ENCODE measurements around the gene MRPL49.

MRPL49 gene

DNA sequence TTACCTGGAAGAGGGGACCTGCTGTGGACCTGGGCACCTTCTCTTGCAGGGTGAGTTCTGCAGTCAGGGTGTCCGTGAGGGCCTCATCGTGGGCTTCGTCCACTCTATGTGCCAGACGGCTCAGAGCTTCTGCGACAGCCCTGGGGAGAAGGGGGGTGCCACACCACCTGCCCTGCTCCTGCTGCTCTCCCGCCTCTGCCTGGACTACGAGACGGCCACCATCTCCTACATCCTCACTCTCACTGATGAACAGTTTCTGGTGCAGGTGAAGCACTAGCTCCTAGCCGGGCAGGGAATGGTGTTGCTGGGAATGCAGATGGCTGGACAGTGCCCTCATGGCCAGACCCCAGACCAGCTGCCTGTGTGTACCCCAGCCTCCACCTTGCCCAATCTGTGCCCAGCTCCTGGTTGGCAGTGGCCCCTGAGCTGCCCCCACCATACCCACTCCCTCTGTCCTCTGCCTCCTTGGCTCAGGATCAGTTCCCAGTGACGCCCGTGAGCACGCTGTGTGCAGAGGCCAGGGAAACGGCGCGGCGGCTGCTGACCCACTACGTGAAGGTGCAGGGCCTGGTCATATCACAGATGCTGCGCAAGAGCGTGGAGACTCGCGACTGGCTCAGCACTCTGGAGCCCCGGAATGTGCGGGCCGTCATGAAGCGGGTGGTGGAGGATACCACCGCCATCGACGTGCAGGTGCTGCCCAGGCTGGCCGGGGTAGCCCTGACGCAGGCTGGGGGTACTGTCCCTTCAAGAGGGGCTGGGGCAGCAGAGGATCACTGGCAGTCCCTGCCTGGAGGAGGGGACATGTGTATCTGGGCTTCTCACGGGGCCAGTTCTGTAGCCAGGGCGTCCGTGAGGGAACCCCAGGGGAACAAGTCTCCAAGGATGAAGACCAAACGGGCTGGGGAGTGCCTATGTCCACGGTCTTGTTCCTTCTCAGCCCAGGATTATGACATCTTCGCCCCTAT is 12.6 kb upstream of the MRPL49 start:
- H3K4me3 ChIP-seq (ENCODE audit: low read depth, low read length), result no peak overlapping the region
- no peak for DNase-seq (ENCODE audit: low read depth, low spot score)
- TF ChIP-seq, protein P1, sequence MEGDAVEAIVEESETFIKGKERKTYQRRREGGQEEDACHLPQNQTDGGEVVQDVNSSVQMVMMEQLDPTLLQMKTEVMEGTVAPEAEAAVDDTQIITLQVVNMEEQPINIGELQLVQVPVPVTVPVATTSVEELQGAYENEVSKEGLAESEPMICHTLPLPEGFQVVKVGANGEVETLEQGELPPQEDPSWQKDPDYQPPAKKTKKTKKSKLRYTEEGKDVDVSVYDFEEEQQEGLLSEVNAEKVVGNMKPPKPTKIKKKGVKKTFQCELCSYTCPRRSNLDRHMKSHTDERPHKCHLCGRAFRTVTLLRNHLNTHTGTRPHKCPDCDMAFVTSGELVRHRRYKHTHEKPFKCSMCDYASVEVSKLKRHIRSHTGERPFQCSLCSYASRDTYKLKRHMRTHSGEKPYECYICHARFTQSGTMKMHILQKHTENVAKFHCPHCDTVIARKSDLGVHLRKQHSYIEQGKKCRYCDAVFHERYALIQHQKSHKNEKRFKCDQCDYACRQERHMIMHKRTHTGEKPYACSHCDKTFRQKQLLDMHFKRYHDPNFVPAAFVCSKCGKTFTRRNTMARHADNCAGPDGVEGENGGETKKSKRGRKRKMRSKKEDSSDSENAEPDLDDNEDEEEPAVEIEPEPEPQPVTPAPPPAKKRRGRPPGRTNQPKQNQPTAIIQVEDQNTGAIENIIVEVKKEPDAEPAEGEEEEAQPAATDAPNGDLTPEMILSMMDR (IDR thresholded peaks at IDR 0.05; ENCODE audit: low read depth, low read length), result no peak
- in situ Hi-C loops (cut with HindIII; ENCODE audit: low sequenced_read_pairs), result no loop called here

DNA sequence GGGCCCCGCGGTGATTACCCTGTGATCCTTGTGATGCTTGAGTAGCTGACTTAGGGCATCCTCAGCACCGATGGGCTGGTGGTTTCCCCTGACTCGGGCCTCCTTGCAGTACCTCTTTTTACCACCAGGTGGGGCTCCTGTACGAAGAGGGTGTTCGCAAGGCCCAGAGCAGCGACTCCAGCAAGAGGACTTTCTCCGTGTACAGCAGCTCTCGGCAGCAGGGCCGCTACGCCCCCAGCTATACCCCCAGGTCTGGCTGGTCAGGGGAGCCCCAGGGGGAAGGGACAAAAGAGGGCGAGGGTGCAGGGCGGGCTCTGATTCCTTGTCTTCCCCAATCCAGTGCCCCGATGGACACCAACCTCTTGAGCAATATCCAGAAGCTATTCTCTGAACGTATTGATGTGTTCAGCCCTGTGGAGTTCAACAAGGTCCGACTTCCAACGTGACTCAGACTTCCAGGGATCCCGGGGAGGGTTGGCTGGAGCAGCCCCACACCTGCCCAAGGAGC is 11.7 kb upstream of the MRPL49 start:
- peak; percentile 78 for DNase-seq (ENCODE audit: low read depth, low spot score)
- no peak overlapping the region for H3K4me3 ChIP-seq (ENCODE audit: low read depth, low read length)
- in situ Hi-C loops (cut with HindIII; ENCODE audit: low sequenced_read_pairs), result no loop called here
- TF ChIP-seq, protein P1 (IDR thresholded peaks at IDR 0.05; ENCODE audit: low read depth, low read length), result peak; percentile 98

DNA sequence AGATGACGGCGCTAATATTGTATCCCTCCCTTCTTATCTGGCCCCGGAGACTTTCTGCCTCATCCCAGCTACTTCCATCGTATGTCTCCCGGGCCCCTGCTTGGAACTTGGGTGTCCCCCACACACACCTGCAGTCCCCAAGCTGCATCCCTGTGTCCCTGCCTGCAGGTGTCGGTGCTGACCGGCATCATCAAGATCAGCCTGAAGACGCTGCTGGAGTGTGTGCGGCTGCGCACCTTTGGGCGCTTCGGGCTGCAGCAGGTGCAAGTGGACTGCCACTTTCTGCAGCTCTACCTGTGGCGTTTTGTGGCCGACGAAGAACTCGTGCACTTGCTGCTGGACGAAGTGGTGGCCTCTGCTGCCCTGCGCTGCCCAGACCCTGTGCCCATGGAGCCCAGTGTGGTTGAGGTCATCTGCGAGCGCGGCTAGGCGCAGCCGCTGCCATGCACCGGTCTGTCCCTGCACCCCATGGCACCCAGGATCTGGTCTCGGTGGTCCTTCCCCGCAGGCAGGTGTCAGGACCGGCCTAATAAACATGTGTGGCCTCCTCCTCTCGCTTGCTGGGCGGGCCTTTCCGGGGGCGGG is 10.9 kb upstream of the MRPL49 start:
- TF ChIP-seq, protein P1 (IDR thresholded peaks at IDR 0.05; ENCODE audit: low read depth, low read length), result no peak
- in situ Hi-C loops (cut with HindIII; ENCODE audit: low sequenced_read_pairs), result no loop called here
- DNase-seq (ENCODE audit: low read depth, low spot score), result no peak
- no peak overlapping the region for H3K4me3 ChIP-seq (ENCODE audit: low read depth, low read length)

DNA sequence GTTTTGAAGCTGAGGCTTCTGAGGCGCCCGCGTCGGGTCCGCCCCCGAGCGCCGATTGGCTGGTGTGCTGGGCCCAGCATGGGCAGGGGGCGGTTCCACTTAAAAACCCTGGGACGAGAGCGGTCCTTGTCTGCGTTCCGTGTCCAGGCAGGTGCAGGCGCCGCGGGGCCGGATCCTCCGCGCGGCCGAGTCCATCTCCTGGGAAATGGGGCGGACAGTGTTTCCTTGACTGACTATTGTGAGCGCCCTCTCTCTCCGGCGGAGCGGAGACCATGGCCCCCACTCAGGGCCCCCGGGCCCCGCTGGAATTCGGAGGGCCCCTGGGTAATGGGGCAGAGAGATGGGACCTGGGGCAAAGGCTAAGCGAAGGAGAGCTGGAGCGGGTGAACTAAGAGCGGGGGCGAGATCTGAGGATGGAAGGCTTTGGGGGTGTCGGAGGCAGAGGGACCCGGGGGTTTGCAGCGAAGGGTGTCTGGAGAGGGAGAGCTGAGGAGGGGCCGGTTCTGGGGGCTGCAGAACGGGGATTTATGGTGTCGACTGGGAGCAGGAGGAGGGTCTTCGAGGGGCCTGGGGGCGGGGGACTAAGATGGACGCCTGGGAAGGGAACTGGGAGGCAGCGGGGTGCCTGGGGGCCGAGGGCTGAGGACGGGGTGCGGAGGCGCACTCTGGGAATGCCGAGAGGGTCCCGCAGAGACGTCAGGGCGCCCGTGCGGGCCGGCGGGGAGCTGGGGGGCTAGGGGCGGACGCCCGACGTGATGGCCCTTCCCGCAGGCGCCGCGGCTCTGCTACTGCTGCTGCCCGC is 10.2 kb upstream of the MRPL49 start, which contains the start of gene TM7SF2:
Gene TM7SF2, plus strand, starts transcription at position 129 of the 802 bp plus-strand sequence. Its CDS starts 144 bp downstream, at position 273.
- peak; percentile 93 for DNase-seq (ENCODE audit: low read depth, low spot score)
- in situ Hi-C loops (cut with HindIII; ENCODE audit: low sequenced_read_pairs), result no loop called here
- H3K4me3 ChIP-seq (ENCODE audit: low read depth, low read length), result peak within 1 kb of the TSS; percentile 54
- TF ChIP-seq, protein P1 (IDR thresholded peaks at IDR 0.05; ENCODE audit: low read depth, low read length), result no peak

DNA sequence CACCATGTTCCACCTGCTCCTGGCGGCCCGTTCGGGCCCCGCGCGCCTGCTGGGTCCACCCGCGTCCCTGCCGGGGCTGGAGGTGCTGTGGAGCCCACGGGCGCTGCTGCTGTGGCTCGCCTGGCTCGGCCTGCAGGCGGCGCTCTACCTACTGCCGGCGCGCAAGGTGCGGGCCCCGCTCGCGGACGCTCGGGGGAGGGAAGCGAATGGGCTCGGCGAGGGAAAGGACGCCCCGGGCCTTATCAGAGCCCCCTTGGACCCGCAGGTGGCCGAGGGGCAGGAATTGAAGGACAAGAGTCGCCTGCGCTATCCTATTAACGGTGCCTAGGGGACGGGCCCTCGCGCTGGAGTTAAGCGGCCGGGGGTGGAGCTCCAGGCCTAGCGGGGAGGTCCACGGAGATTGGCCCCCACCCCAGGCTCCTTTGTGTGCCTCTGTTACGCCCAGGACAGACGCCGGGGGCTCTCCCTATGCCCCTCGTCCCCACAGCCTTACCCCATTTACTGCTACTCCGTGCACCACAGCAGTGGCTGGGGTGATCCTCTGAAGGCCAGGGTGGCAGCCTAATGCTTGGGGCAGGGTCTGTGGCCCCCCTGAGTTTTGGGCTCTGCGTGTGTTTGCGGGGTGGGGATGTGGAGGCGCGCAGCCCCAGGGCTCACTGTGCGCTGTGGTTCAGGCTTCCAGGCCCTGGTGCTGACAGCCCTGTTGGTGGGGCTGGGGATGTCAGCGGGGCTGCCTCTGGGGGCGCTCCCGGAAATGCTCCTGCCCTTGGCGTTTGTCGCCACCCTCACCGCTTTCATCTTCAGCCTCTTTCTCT is 9.4 kb upstream of the MRPL49 start:
- peak; percentile 33 for DNase-seq (ENCODE audit: low read depth, low spot score)
- peak overlapping the region; percentile 54 for H3K4me3 ChIP-seq (ENCODE audit: low read depth, low read length)
- in situ Hi-C loops (cut with HindIII; ENCODE audit: low sequenced_read_pairs), result no loop called here
- TF ChIP-seq, protein P1 (IDR thresholded peaks at IDR 0.05; ENCODE audit: low read depth, low read length), result peak; percentile 74
